ENCODE results near the gene EML4. TPM values are rescaled to one million over a fixed set of nuclear protein-coding genes. Genes with fewer than 3 reads are reported as not detected.

Gene EML4
- total and polyA plus RNA-seq, 2 of the 13 experiments (the other 11 are each of a cell fraction or from before 2014, with no cell fraction given): 243 to 476 TPM

- TF ChIP-seq, protein P1, sequence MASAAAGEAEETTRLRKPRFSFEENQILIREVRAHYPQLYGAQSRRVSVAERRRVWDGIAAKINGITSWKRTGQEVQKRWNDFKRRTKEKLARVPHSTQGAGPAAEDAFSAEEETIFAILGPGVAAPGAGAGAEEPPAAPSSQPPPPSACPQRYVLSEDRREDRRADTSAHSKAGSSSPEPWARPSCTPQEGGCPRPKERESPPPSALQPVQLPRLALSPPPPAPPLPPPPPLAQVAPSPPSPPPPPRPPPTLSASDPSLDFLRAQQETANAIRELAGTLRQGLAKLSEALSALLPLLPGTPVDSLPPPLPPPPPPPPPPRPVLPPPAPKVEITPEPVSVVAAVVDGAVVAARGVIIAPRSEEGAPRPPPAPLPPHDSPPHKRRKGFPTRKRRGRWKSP (CRISPR knock-in tag; IDR thresholded peaks at IDR 0.05): no peak
- TF ChIP-seq ZNF878 (CRISPR knock-in tag; IDR thresholded peaks at IDR 0.05): no peak
- peak; percentile 27 for TF ChIP-seq RBM22 (optimal IDR thresholded peaks at IDR 0.05; ENCODE audit: low read length)
- TF ChIP-seq ZNF691 (CRISPR knock-in tag; IDR thresholded peaks at IDR 0.05; ENCODE audit: borderline replicate concordance, low read depth): no peak
- no peak for TF ChIP-seq ZIK1 (CRISPR knock-in tag; IDR thresholded peaks at IDR 0.05; ENCODE audit: borderline replicate concordance, low read depth)
Measured at GRCh38 chr2:42202634-42203008, 33.5 kb downstream of the EML4 start (continued).

DNA sequence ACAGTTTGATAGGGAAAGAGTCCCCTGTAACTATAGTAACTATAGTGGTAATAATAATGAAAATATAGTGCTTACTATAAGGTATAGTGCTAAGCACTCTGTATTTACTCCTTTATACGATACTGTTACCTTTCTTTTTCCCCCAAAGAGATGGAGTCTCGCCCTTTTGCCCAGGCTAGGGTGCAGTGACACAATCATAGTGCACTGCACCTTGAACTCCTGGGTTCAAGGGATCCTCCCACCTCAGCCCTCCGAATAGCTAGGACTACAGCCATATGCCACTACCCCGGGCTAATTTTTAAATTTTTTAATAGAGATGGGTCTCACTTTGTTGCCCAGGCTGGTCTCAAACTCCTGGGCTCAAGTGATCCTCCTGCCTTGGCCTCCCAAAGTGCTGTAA lies 34.6 kb downstream of the EML4 start:
- intact Hi-C loops (cut with micrococcal nuclease; ENCODE audit: unreplicated experiment): loop anchor here (5.0 kb wide), 1 partner anchor 34 kb away; no protein-coding TSS in a partner anchor
- no peak overlapping the region for H3K4me3 ChIP-seq (replicated peaks in 1 of 3; ENCODE audit: insufficient read depth in 1 of 3, low read depth in 2 of 3, low read length in 3 of 3)
- ChIA-PET POLR2A (interaction anchor here (0.8 to 0.9 kb wide), 2 partner anchors 62 to 148 kb away, joined by 3 read pairs; no protein-coding TSS in a partner anchor), CTCF (ENCODE audit: low intra/inter-chr PET ratio, low total read pairs) (no interaction called here)
- DNase-seq (ENCODE audit: low spot score) (no peak), FAIRE-seq (no peak), ATAC-seq (no peak)
- H3K79me2 ChIP-seq (ENCODE audit: insufficient read depth, low read length): peaks cover 98% of the 10 kb centered on the region
- no peak overlapping the region for H3K9ac ChIP-seq (ENCODE audit: insufficient read depth, low read depth, low read length)
- peak overlapping the region; percentile 10 for H3K27ac ChIP-seq (ENCODE audit: extremely low read length, insufficient read depth, low read length)
- H3K9me3 ChIP-seq (ENCODE audit: low read length): no peaks in the 10 kb centered on the region
- in situ Hi-C loops (cut with HindIII; ENCODE audit: extremely low pct_ligation_motif_present, low pct_unique_long_range_greater_than_20kb): no loop called here
- 63% methylated on average over 4 of the region's 4 CpGs for WGBS (ENCODE audit: low lambda C conversion rate)
- H4K20me1 ChIP-seq (ENCODE audit: insufficient read depth, low read length): peaks cover 100% of the 10 kb centered on the region
- no peak overlapping the region for H3K4me2 ChIP-seq (ENCODE audit: low read depth, low read length)
- peaks cover 4 to 33% of the 10 kb centered on the region in 2 experiments for H3K36me3 ChIP-seq (replicated peaks in 1 of 2; ENCODE audit: control insufficient read depth in 1 of 2, insufficient read depth in 2 of 2, low read length in 2 of 2)
- no TSS peak for BruUV-seq (replicated peaks)
- H3K27me3 ChIP-seq (ENCODE audit: control insufficient read depth in 1 of 2, insufficient read depth in 2 of 2, low read length in 2 of 2): no peaks in the 10 kb centered on the region
- peaks cover 89% of the 10 kb centered on the region for H3K4me1 ChIP-seq (ENCODE audit: insufficient read depth, low read length)
- no peak overlapping the region for H2AFZ ChIP-seq (ENCODE audit: low read length)
- TF ChIP-seq ZNF747 (CRISPR knock-in tag; IDR thresholded peaks at IDR 0.05; ENCODE audit: borderline replicate concordance) (no peak), RBM22 (optimal IDR thresholded peaks at IDR 0.05; ENCODE audit: low read length) (peak; percentile 35), ARID5B (CRISPR knock-in tag; IDR thresholded peaks at IDR 0.05) (0 out of 2 replicates have a peak, but pooled peaks have one; percentile 15), ZNF232 (CRISPR knock-in tag; IDR thresholded peaks at IDR 0.05; ENCODE audit: borderline replicate concordance) (0 out of 2 replicates have a peak, but pooled peaks have one; percentile 29), ZNF546 (CRISPR knock-in tag; conservative IDR thresholded peaks at IDR 0.05) (no peak), CREB1 (IDR thresholded peaks at IDR 0.05) (no peak), CREB1 (CRISPR knock-in tag; IDR thresholded peaks at IDR 0.05) (peak; percentile 25; the same call in 1 of the 2 replicates), HNF4A (CRISPR knock-in tag; IDR thresholded peaks at IDR 0.05) (peak; percentile 77), HNF4G (IDR thresholded peaks at IDR 0.05; ENCODE audit: borderline replicate concordance, low read depth, low read length) (peak; percentile 68; the same call in 1 of the 2 replicates), HNF4G (CRISPR knock-in tag; IDR thresholded peaks at IDR 0.05; ENCODE audit: borderline replicate concordance, low read depth) (no peak), ZNF556 (CRISPR knock-in tag; IDR thresholded peaks at IDR 0.05; ENCODE audit: borderline replicate concordance) (no peak)
- TF ChIP-seq, protein P2, sequence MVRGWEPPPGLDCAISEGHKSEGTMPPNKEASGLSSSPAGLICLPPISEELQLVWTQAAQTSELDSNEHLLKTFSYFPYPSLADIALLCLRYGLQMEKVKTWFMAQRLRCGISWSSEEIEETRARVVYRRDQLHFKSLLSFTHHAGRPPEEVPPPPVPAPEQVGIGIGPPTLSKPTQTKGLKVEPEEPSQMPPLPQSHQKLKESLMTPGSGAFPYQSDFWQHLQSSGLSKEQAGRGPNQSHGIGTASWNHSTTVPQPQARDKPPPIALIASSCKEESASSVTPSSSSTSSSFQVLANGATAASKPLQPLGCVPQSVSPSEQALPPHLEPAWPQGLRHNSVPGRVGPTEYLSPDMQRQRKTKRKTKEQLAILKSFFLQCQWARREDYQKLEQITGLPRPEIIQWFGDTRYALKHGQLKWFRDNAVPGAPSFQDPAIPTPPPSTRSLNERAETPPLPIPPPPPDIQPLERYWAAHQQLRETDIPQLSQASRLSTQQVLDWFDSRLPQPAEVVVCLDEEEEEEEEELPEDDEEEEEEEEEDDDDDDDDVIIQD (CRISPR knock-in tag; IDR thresholded peaks at IDR 0.05; ENCODE audit: low read depth): 0 out of 2 replicates have a peak, but pooled peaks have one; percentile 18

Data from HepG2 (cell line).